Measurements from ENCODE around the gene BAIAP2. TPM values are rescaled to one million over a fixed set of nuclear protein-coding genes. Genes with fewer than 3 reads are reported as not detected.

The BAIAP2 gene
- polyA plus RNA-seq, 3 donors, result 8.6 to 17.0 (median 11.2) TPM

GRCh38 chr17:81057777-81058176 is 22.8 kb downstream of the BAIAP2 start:
- H3K4me2 ChIP-seq (replicated peaks; ENCODE audit: extremely low read depth, low read length, poor library complexity, severe bottlenecking), result no peak overlapping the region
- peak overlapping the region in 1 of 7 donors; percentile 42 for H3K27ac Mint-ChIP-seq
- no peak for TF ChIP-seq CTCF (IDR thresholded peaks at IDR 0.05)
- H3K4me1 Mint-ChIP-seq, result peaks cover 2% of the 10 kb centered on the region
- intact Hi-C loops (cut with micrococcal nuclease), result no loop called here
- H2AFZ ChIP-seq (ENCODE audit: insufficient read depth, low read depth, low read length, poor library complexity, severe bottlenecking), result no peak overlapping the region
- no peaks in the 10 kb centered on the region for H4K20me1 ChIP-seq (ENCODE audit: insufficient read depth, low read length)
- peaks cover 4 to 8% of the 10 kb centered on the region in 2 donors for H3K36me3 ChIP-seq (replicated peaks in 1 of 2; ENCODE audit: control insufficient read depth in 1 of 2, insufficient read depth in 2 of 2, low read length in 2 of 2)
- no peaks in the 10 kb centered on the region for H3K9me3 Mint-ChIP-seq
- no peak overlapping the region for H3K9ac ChIP-seq (ENCODE audit: insufficient read depth, low read length, poor library complexity, severe bottlenecking)
- H3K4me3 ChIP-seq (replicated peaks in 1 of 3; ENCODE audit: low read depth in 2 of 3, low read length in 3 of 3), result no peak overlapping the region
- H3K4me3 Mint-ChIP-seq, result no peak overlapping the region
- peaks cover 0 to 9% of the 10 kb centered on the region in 2 donors for H3K4me1 ChIP-seq (ENCODE audit: control insufficient read depth in 1 of 2, insufficient read depth in 2 of 2, low read length in 2 of 2)
- DNase-seq, result no peak
- H3K27me3 Mint-ChIP-seq (ENCODE audit: low read depth in 3 of 3), result peaks cover 1 to 9% (median 2%) of the 10 kb centered on the region in 3 donors
- H3K79me2 ChIP-seq (ENCODE audit: insufficient read depth, low read length), result no peaks in the 10 kb centered on the region
- 100% methylated on average over 5 of the region's 12 CpGs for WGBS (ENCODE audit: insufficient coverage)
- H3K27me3 ChIP-seq (ENCODE audit: control insufficient read depth in 2 of 2, insufficient read depth in 2 of 2, low read length in 2 of 2), result no peaks in the 10 kb centered on the region
- no peaks in the 10 kb centered on the region for H3K9me3 ChIP-seq (replicated peaks in 1 of 2; ENCODE audit: control insufficient read depth in 1 of 2, insufficient read depth in 1 of 2, low read length in 2 of 2)
- H3K27ac ChIP-seq (ENCODE audit: low read depth in 1 of 2, low read length in 2 of 2), result no peak overlapping the region
- peaks cover 10 to 14% of the 10 kb centered on the region in 2 donors for H3K36me3 Mint-ChIP-seq

- intact Hi-C loops (cut with micrococcal nuclease), result no loop called here
- H3K4me1 ChIP-seq (ENCODE audit: control insufficient read depth in 1 of 2, insufficient read depth in 2 of 2, low read length in 2 of 2), result peaks cover 0 to 9% of the 10 kb centered on the region in 2 donors
- no peak overlapping the region for H3K4me3 ChIP-seq (replicated peaks in 1 of 3; ENCODE audit: low read depth in 2 of 3, low read length in 3 of 3)
- Mint-ChIP-seq H3K27me3 (ENCODE audit: low read depth in 3 of 3) (peaks cover 2 to 7% (median 2%) of the 10 kb centered on the region in 3 donors), H3K36me3 (peaks cover 12 to 16% of the 10 kb centered on the region in 2 donors), H3K4me3 (no peak overlapping the region), H3K9me3 (no peaks in the 10 kb centered on the region), H3K27ac (no peak overlapping the region), H3K4me1 (peaks cover 3% of the 10 kb centered on the region)
- WGBS (ENCODE audit: insufficient coverage), result 91% methylated on average over 19 of the region's 23 CpGs
- no peak for TF ChIP-seq CTCF (IDR thresholded peaks at IDR 0.05)
- H3K4me2 ChIP-seq (replicated peaks; ENCODE audit: extremely low read depth, low read length, poor library complexity, severe bottlenecking), result no peak overlapping the region
- no peaks in the 10 kb centered on the region for H3K9me3 ChIP-seq (replicated peaks in 1 of 2; ENCODE audit: control insufficient read depth in 1 of 2, insufficient read depth in 1 of 2, low read length in 2 of 2)
- H3K36me3 ChIP-seq (replicated peaks in 1 of 2; ENCODE audit: control insufficient read depth in 1 of 2, insufficient read depth in 2 of 2, low read length in 2 of 2), result peaks cover 4 to 8% of the 10 kb centered on the region in 2 donors
- DNase-seq, result no peak
- H3K27ac ChIP-seq (ENCODE audit: low read depth in 1 of 2, low read length in 2 of 2), result no peak overlapping the region
- no peaks in the 10 kb centered on the region for H3K79me2 ChIP-seq (ENCODE audit: insufficient read depth, low read length)
- H4K20me1 ChIP-seq (ENCODE audit: insufficient read depth, low read length), result no peaks in the 10 kb centered on the region
- H3K9ac ChIP-seq (ENCODE audit: insufficient read depth, low read length, poor library complexity, severe bottlenecking), result no peak overlapping the region
- H2AFZ ChIP-seq (ENCODE audit: insufficient read depth, low read depth, low read length, poor library complexity, severe bottlenecking), result no peak overlapping the region
- no peaks in the 10 kb centered on the region for H3K27me3 ChIP-seq (ENCODE audit: control insufficient read depth in 2 of 2, insufficient read depth in 2 of 2, low read length in 2 of 2)
These were observed 23.4 kb downstream of the BAIAP2 start for GRCh38 chr17:81058263-81058871.
